Measurements from ENCODE around the gene MAU2. TPM values are rescaled to one million over a fixed set of nuclear protein-coding genes. Genes with fewer than 3 reads are reported as not detected.
A peak's percentile ranks its signal among the peaks of the same experiment; 100 is the strongest.

Gene MAU2
- total and polyA plus RNA-seq, 2 of the 13 experiments (the other 11 are each of a cell fraction or from before 2014, with no cell fraction given), result 16.8 to 33.8 TPM

DNA sequence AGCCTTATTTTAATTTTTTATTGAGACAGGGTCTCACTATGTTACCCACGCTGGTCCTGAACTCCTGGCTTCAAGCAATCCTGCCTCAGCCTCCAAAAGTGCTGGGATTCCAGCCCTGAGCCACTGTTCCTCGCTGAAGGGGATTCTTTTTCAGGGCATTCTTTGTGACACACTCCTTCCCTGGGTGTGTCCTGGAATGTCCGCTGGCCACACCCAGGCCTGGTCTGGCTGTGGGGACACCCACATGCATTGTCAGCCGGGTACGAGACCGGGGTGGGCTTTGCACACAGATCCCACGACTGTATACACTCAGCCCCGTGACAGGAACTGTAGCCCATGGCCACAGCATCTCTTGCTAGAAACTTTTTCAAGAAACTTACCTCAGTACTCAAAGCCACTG, 50.4 kb downstream of the MAU2 start:
- Histone ChIP-seq H3K79me2 (ENCODE audit: insufficient read depth, low read length) (no peaks in the 10 kb centered on the region), H3K36me3 (replicated peaks in 1 of 2; ENCODE audit: control insufficient read depth in 1 of 2, insufficient read depth in 2 of 2, low read length in 2 of 2) (no peaks in the 10 kb centered on the region), H3K27me3 (ENCODE audit: control insufficient read depth in 1 of 2, insufficient read depth in 2 of 2, low read length in 2 of 2) (no peaks in the 10 kb centered on the region), H3K27ac (ENCODE audit: extremely low read length, insufficient read depth, low read length) (no peak overlapping the region), H3K9me3 (ENCODE audit: low read length) (no peaks in the 10 kb centered on the region), H4K20me1 (ENCODE audit: insufficient read depth, low read length) (no peaks in the 10 kb centered on the region), H3K4me2 (ENCODE audit: low read depth, low read length) (no peak overlapping the region), H3K9ac (ENCODE audit: insufficient read depth, low read depth, low read length) (no peak overlapping the region), H3K4me3 (replicated peaks in 1 of 3; ENCODE audit: insufficient read depth in 1 of 3, low read depth in 2 of 3, low read length in 3 of 3) (no peak overlapping the region), H2AFZ (ENCODE audit: low read length) (peak overlapping the region; percentile 63), H3K4me1 (ENCODE audit: insufficient read depth, low read length) (peaks cover 70% of the 10 kb centered on the region)
- in situ Hi-C loops (cut with HindIII; ENCODE audit: extremely low pct_ligation_motif_present, low pct_unique_long_range_greater_than_20kb) (loop anchor here (5.0 kb wide), 1 partner anchor 36 kb away; the partner anchor contains the start of gene GATAD2A), intact Hi-C loops (cut with micrococcal nuclease; ENCODE audit: unreplicated experiment) (no loop called here)
- ATAC-seq (no peak), DNase-seq (ENCODE audit: low spot score) (no peak), FAIRE-seq (no peak)
- TF ChIP-seq, protein P1, sequence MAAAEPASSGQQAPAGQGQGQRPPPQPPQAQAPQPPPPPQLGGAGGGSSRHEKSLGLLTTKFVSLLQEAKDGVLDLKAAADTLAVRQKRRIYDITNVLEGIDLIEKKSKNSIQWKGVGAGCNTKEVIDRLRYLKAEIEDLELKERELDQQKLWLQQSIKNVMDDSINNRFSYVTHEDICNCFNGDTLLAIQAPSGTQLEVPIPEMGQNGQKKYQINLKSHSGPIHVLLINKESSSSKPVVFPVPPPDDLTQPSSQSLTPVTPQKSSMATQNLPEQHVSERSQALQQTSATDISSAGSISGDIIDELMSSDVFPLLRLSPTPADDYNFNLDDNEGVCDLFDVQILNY (CRISPR knock-in tag; conservative IDR thresholded peaks at IDR 0.05), result no peak
- TF ChIP-seq KAT2B (IDR thresholded peaks at IDR 0.05; ENCODE audit: borderline replicate concordance, low read depth, low read length), result no peak
- TF ChIP-seq ZNF652 (CRISPR knock-in tag; IDR thresholded peaks at IDR 0.05; ENCODE audit: borderline replicate concordance, low read depth), result no peak
- no peak for TF ChIP-seq KDM6A (CRISPR knock-in tag; IDR thresholded peaks at IDR 0.05; ENCODE audit: low read depth)
- TF ChIP-seq, protein P2, sequence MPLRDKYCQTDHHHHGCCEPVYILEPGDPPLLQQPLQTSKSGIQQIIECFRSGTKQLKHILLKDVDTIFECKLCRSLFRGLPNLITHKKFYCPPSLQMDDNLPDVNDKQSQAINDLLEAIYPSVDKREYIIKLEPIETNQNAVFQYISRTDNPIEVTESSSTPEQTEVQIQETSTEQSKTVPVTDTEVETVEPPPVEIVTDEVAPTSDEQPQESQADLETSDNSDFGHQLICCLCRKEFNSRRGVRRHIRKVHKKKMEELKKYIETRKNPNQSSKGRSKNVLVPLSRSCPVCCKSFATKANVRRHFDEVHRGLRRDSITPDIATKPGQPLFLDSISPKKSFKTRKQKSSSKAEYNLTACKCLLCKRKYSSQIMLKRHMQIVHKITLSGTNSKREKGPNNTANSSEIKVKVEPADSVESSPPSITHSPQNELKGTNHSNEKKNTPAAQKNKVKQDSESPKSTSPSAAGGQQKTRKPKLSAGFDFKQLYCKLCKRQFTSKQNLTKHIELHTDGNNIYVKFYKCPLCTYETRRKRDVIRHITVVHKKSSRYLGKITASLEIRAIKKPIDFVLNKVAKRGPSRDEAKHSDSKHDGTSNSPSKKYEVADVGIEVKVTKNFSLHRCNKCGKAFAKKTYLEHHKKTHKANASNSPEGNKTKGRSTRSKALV (CRISPR knock-in tag; IDR thresholded peaks at IDR 0.05), result no peak
- TF ChIP-seq, protein P3, sequence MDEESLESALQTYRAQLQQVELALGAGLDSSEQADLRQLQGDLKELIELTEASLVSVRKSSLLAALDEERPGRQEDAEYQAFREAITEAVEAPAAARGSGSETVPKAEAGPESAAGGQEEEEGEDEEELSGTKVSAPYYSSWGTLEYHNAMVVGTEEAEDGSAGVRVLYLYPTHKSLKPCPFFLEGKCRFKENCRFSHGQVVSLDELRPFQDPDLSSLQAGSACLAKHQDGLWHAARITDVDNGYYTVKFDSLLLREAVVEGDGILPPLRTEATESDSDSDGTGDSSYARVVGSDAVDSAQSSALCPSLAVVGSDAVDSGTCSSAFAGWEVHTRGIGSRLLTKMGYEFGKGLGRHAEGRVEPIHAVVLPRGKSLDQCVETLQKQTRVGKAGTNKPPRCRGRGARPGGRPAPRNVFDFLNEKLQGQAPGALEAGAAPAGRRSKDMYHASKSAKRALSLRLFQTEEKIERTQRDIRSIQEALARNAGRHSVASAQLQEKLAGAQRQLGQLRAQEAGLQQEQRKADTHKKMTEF (CRISPR knock-in tag; IDR thresholded peaks at IDR 0.05), result no peak
- no peak for TF ChIP-seq ZNF781 (CRISPR knock-in tag; IDR thresholded peaks at IDR 0.05; ENCODE audit: borderline replicate concordance, not compliant biosample characterization)
- no peak for TF ChIP-seq NFRKB (IDR thresholded peaks at IDR 0.05)
- ChIA-PET CTCF (ENCODE audit: low intra/inter-chr PET ratio, low total read pairs) (no interaction called here), POLR2A (no interaction called here)
- 49% methylated on average over 7 of the region's 8 CpGs for WGBS (ENCODE audit: low lambda C conversion rate)
- BruUV-seq (replicated peaks), result no TSS peak

Measured in HepG2 (cell line).